GM06990 (cell line): ENCODE results near the gene TUBA3E.
"Not testable (repeated sequence)": the region's sequence is repeated elsewhere in the genome, so short reads cannot be mapped to it uniquely, and the experiment has no call there.

ENCODE experiments used
- DNase-seq: peaks from one replicate; pipeline ENCODE4 v3.0.0-alpha.2; 2011; ENCODE audit not compliant: insufficient read length; ENCODE audit errors: extremely low read depth
- H3K27me3 ChIP-seq: replicated peaks from 2 replicates; pipeline ENCODE4 v1.6.0; 2011; ENCODE audit warnings: low read length; ENCODE audit not compliant: control insufficient read depth, insufficient read depth
- H3K36me3 ChIP-seq: 2 replicates; pipeline ENCODE4 v1.5.1; 2011; ENCODE audit warnings: low read length; ENCODE audit not compliant: control insufficient read depth, insufficient read depth
- H3K4me3 ChIP-seq: replicated peaks from 2 replicates; pipeline ENCODE4 v1.5.1; 2011; ENCODE audit warnings: low read depth, mild to moderate bottlenecking, control low read depth, low read length
- TF ChIP-seq, protein P1 (sequence below): IDR thresholded peaks from 2 replicates; pipeline ENCODE4 v1.5.1; 2011; ENCODE audit warnings: low read length, control low read depth, mild to moderate bottlenecking, inconsistent platforms; ENCODE audit not compliant: insufficient read depth, poor library complexity, severe bottlenecking

Gene TUBA3E

DNA sequence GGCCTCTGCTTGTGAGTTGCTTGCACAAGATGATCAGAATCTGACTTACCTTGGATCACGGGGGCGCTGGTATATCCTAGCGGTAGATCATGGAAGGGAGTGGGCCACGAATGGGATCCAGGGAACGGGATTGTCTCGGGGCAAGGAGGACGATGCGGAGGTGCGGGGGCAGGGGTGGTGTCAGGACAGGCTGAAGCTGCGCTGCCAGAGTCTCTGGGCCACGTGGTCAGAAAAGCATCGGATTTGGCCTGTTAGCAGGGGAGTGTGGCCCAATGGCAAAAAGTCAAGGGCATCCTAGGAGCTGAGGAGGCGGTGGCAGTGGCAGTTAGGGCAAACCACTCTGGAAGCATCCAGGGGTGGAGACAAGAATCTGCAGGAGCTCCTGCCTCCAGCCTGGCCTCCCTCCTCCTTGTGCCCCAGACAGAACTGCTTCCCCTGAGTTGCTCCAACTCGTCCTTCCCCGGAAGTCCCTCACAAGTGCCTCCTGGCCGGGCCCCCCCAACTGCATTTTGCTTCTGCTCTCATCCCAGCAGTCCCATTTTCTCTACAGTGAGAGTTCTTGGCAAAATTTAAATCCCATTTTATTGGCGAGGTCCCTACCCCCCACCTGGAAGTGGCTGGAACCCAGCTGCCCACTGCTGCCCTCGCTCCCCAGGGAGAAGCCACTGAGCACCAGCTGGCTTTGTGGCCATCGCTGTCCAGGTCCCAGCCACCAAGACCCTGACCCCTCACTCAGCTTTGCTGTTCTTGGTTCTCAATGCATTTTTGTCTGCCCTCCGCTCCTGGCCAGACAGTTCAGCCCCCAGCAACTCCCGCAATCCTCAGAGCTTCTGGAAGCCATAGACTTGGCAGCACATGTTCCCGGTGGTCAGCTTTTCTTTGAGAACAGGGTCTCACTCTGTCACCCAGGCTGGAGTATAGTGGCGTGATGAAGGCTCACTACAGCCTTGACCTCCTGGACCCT, 47.8 kb downstream of the TUBA3E start:
- DNase-seq = no peak
- Histone ChIP-seq H3K4me3 (no peak overlapping the region), H3K36me3 (peaks cover 3% of the 10 kb centered on the region), H3K27me3 (no peaks in the 10 kb centered on the region)
- TF ChIP-seq, protein P1, sequence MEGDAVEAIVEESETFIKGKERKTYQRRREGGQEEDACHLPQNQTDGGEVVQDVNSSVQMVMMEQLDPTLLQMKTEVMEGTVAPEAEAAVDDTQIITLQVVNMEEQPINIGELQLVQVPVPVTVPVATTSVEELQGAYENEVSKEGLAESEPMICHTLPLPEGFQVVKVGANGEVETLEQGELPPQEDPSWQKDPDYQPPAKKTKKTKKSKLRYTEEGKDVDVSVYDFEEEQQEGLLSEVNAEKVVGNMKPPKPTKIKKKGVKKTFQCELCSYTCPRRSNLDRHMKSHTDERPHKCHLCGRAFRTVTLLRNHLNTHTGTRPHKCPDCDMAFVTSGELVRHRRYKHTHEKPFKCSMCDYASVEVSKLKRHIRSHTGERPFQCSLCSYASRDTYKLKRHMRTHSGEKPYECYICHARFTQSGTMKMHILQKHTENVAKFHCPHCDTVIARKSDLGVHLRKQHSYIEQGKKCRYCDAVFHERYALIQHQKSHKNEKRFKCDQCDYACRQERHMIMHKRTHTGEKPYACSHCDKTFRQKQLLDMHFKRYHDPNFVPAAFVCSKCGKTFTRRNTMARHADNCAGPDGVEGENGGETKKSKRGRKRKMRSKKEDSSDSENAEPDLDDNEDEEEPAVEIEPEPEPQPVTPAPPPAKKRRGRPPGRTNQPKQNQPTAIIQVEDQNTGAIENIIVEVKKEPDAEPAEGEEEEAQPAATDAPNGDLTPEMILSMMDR = no peak

DNA sequence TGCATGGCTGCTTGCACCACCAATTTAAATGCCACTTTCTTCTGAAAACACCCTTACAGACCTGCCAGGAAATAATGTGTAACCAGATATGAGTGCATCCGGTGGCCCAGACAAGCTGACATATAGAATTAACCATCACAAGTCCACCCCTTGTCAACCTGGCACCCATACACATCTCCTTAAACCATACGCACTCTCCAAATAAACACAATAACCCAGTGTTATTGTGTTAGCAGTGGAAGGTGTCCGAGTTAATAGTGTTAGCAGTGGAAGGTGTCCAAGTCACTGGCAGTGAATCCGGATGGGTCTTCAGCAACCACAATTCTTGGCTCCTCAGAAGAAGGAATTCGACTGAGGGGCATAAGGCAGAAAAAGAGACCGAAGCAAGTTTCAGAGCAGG, 49.7 kb downstream of the TUBA3E start:
- not testable (repeated sequence) for H3K27me3 ChIP-seq, H3K4me3 ChIP-seq

DNA sequence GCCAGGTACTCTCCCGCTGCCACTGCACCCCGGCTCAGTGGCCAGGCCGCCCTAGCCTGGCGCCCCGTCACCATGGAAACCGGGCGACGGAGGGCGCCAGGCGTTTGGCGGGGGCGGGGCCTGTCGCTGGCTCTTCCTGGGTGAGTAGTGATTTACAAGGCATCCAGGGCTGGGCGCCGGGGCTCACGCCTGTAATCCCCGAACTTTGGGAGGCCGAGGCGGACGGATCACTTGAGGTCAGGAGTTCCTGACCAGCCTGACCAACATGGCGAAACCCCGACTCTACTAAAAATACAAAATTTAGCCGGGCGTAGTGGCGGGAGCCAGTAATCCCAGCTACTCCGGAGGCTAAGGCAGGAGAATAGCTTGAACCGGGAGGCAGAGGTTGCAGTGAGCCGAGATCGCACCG, 53.2 kb downstream of the TUBA3E start, which contains the start of gene CCDC74B:
Gene CCDC74B, minus strand, starts transcription at position 107 of the 409 bp plus-strand sequence. CDS start 116 bp downstream, outside the sequence.
- peak within 1 kb of the TSS; percentile 35; the same call in 1 of the 2 replicates for H3K4me3 ChIP-seq
- not testable (repeated sequence) for H3K27me3 ChIP-seq, DNase-seq, H3K36me3 ChIP-seq

More for the DNA sequence above, 49.7 kb downstream of the TUBA3E start:
- not testable (repeated sequence) for H3K36me3 ChIP-seq, DNase-seq

DNA sequence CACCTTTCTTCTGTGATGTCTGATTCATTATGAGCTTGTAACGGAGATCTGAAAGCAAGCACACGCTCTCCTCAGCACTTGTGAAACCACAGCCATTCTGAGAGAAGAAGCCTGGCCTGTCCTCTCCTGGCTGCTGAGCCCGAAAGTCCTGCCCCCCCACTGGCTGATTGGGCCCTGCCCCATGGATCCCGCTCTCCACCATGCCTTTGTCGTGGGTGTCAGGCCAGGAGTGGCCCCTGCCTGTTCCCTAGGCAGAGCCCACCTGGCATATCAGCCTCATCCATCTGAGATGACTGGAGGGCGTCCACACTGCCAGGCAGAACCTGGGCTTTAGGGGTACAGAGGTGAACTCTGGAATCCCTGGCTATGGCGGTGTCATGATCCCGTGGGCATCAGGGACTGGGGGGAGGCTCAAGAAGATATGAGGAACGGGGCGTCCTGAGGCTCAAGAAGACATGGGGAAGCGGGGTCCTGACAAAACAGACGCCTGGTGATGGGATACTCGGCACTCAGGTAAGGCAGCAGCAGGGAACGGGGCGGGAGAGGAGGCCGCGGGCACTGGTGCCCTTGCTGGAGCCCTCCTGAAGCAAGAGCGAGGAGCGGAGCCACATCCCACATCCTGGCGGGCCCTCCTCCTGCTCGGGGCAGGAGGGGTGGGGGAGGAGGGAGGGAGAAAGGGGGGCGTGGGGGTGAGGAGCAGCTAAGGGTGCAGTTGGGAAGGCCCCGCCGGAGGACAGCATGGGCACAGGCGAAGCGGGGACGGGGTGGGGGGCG, 54.8 kb downstream of the TUBA3E start:
- not testable (repeated sequence) for H3K27me3 ChIP-seq, H3K4me3 ChIP-seq, H3K36me3 ChIP-seq, DNase-seq

DNA sequence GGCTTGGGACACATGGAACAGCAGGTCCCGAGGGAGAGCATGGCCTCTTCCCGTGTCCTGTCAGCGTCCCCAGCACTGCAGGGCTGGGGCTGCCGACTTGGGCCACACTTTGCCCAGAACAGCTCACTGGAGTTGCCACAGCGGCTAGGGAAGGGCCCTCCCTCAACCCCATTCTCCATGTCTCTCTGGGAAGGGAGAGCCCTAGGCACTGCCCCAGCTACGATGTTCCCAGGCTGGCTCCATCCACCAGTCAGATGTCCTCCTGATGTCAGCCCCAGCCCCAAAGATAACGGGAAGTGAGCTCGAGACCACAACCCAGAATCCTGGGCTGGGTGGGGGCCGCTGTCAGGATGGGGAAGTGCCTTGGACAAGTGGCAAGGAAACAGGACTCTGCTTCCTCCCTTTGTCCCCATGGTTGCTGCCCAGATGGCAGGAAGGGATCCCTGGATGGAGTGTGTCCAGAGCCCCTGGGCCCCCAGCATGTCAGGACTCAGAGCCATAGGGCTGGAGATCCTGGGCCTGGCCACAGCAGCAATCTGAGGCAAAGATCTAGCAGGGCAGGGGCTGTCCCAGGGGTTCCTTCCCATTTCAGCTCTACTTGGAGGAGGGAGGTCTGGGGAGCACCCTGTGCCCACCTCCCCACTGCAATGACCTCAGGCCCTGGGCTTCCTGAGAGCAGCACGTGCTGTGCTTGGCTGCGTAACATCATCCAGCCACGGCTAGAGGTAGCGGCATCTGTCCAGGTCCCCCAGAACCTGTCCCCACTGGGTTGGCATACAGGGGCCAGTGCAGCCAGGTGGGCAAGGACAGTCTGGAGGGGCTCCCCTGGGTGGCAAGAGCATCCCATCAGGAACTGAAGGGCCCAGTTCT, 55.6 kb downstream of the TUBA3E start:
- DNase-seq, H3K36me3 ChIP-seq, H3K4me3 ChIP-seq, H3K27me3 ChIP-seq: not testable (repeated sequence)
